Measurements from ENCODE around the gene PRKCH.

Gene PRKCH

DNA sequence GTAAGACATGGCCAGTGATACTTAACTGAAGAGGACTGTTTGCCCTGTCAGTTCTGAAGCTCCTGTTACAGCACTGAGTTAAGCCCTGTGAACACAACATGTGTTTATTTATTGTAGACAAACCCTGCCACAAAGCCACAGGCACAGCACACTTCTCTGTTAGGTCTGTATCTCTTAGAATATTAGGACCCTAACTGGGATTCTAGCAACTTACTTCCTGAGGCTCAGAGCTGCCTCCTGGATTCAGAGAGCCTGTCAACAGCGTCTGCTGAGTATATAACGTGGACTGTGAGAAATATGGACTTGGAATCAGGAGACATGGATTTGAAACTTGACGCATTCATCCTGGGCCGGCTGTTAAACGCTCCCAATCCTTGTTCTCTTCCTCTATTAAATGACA, 238.9 kb downstream of the PRKCH start:
- DNase-seq: no peak

DNA sequence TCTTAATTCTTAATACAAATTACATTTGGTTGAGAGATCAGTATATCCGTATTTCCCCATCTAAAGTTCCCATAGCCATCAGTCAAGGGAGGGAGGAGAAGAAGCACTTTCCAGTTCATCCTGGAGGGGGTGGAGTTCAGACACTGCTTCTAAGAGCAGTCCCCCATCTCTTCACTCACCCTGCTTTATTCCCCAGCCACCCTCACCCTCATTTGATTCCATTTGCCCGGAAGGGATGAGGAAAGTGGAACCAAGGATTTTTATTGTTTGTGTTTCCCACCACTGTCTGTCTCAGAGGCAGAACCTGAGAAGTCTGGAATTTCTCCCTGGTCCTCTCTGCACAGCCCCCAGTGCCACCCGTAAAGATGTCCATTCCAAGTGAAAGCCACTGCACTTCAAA, 239.7 kb downstream of the PRKCH start:
- no peak for DNase-seq

GRCh38 chr14:61561657-61562276, 240.4 kb downstream of the PRKCH start:
- DNase-seq: no peak

DNA sequence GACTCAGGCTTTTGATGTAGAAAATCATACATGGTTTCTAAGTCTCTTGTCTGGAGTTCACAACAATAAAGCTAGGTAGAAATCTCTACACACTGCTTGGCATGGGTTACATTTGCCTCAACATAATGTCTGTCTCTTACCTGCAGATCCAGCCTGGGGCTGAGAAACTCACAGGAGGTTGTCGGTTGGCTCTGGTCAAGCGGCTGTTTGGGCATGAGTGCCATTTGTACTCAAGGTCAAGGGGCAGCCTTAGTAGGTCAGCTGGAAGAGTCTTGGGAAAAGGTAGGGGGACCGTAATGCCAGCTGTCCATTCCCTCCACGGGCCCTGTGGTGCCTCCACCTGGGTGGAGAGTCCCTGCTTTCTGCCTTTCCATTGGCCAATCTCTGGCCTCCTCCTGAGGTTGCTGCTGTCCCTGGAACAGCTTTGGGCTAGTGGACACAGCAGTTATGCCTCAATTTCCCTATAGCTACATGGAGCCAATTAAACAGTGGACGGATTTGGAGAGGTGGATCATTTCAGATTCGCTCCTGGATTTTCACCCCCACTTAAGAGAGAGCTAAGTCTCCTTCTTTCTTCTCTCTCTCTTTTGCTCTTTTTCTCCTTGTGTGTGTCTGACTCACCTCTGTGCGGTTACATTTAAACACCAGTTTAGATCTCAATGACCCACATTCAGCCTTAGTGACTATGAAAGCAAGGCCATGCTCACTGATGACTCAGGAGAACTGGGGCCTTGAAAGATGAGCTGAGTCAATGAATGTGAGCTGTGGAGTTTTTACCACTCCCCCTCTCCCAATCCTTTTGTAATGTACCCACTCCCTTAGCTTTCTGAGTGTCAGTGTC, 241.2 kb downstream of the PRKCH start:
- DNase-seq: no peak

- DNase-seq: no peak
Measured at GRCh38 chr14:61563162-61563511, 241.8 kb downstream of the PRKCH start.

DNA sequence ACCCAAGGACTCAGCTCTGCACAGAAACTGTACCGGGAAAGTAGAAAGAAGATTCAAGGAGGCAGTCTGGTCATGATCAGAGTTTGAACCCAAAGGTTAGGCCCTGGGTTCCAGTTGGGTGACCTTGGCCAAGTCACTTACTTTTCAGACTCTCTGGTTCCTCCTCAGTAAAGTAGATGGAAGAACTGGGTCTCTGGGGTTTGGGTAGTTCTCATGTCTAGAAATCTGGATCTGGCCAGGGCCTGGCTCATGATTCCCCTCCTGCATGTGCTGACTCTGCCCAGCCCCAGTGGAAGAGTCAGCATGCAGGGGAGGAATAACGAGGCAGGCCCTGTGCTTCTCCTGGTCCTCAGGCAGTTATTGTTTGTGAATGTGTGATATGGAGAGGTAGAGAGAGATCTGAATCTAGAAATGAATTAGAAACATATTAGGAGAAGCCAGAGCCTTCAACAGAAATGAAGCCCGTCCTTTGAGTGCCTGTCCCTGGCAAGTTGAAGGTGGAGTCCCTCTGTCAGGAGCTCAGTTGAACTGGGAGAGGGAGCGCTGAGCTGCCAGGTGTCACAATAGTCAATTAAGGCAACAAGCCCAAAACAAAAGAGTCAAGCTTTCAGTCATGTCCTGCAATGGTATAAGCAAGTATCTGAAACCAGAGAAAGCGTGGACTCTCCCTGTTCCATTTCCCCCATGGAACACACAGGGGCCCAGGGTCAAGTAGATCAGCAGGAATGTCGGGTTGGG, 242.7 kb downstream of the PRKCH start:
- DNase-seq: no peak

DNA sequence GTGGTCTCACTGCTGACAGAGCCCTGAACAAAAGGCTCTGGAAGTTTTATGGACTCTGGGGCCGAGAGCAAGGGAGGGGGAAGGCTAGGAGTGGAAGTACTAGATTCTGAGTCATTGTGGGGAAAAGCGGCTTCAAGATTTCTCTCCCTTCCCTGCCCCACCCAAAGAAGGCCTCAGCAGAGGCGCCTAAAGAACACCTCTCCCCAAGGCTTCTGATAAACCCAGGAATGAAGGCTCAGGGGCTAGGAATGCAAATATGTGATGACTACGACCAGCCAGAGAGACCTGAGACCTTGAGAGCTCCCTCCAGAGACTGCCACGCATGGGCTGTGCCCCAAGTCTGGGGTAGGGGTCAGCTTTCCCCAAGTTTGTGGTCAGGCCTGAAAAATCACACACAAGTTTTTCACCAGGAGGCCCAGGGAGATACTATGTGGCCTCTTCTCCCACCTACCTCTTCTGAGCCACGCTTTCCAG, 243.3 kb downstream of the PRKCH start:
- no peak for DNase-seq

- DNase-seq: no peak
Measured at GRCh38 chr14:61565181-61565580, 243.8 kb downstream of the PRKCH start.

GRCh38 chr14:61565836-61566536, 244.6 kb downstream of the PRKCH start:
- DNase-seq: no peak

DNA sequence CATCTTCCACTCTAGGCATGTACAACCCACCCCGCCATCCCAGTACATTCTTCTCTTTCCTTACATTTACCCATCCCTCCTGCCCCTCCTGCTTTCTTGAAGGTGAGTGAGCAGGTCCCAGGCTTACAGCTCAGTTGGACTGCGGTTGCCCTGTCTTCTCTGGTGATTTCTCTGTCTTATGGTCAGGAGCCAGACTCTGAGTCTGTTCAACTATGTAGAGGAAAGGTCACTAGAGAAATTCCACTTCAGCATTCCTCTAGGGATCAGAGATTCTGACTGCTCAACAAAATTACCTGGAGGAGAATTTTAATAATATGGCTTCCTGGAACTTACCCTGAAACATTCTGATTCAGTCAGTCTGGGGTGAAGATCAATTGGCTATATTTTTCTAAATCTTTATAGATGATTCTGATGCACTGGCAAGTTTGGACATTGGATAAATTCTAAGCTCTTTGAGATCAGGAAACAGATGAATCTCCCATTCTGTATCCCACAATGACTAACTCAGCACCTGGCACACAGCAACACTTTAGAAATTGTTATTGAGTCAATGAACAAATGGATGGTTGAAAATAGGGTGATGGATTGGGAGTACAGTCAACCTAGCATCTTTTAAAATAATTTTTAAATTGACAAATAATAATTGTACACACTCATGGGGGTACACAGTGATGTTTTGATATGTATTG, 245.3 kb downstream of the PRKCH start:
- no peak for DNase-seq

- no peak for DNase-seq
Measured at GRCh38 chr14:61567838-61568571, 246.6 kb downstream of the PRKCH start.

- no peak for DNase-seq
Measured at GRCh38 chr14:61568572-61569011, 247.2 kb downstream of the PRKCH start.

DNA sequence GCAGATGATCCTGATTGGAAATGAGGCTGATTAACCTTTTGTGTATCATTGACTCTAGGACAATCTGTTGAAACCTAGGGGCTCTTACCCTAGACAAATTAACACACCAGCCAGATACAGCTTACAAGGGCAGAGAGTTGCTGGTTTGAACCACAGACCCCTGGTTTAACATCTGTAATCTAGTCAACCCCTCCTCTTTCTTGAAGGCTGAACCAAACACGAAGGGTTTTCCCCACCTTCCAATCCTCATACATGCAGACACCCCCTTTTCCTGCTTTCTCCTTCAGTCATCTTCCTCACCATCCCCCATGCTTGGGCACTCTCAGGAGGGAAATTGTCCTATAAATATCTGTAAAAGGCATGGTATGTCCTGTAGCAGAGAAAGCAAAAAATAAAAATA, 247.9 kb downstream of the PRKCH start:
- DNase-seq: no peak

- peak; percentile 4 for DNase-seq
Measured at GRCh38 chr14:61569812-61570548, 248.6 kb downstream of the PRKCH start.

GRCh38 chr14:61570549-61571290, 249.3 kb downstream of the PRKCH start:
- no peak for DNase-seq

DNA sequence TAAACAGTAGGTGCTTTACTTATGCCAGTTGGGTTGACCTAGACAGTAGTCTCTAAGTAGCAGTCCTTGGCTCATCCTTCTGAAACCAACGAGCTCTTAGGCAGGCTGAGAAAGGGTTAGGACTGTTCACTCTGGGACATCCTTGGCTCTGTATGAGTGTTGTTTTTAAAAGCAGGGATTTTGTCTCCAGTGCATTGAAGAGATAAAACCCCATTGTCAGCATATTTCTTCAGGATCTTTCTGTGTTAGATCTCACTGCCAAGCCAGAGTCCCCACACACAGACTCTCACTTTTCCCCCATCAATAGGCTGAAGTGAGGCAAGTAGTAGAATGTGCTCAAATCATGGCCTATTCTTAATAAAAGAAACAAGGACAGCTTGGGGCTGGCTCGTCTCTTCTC, 250.5 kb downstream of the PRKCH start:
- DNase-seq: no peak

GRCh38 chr14:61573321-61573720, 251.9 kb downstream of the PRKCH start:
- no peak for DNase-seq

GRCh38 chr14:61573748-61574513, 252.6 kb downstream of the PRKCH start:
- no peak for DNase-seq

DNA sequence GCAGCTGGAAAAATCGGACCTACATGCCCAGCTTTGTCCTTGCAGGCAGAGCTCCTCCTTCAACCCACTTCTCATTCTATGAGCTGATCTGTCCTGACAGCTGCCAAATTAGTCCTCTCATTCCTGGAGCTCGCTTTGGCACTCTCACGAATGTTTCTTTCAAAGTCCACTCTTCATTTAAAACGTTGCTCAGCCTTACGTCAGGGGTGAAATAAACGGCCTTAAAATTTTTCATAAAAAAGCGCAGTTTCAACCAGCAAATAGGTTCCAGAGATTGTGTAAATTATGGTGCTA, 253.1 kb downstream of the PRKCH start:
- DNase-seq: no peak

- DNase-seq: no peak
Measured at GRCh38 chr14:61575126-61575525, 253.7 kb downstream of the PRKCH start.
